Iris pigment epithelial cell (primary cell): ENCODE results near the gene IL11.
"Not testable (repeated sequence)": the region's sequence is repeated elsewhere in the genome, so short reads cannot be mapped to it uniquely, and the experiment has no call there.

Experiments
- DNase-seq: peaks from one replicate; pipeline ENCODE4 v3.0.0-alpha.2; 2011; ENCODE audit warnings: low read depth

Gene IL11

DNA sequence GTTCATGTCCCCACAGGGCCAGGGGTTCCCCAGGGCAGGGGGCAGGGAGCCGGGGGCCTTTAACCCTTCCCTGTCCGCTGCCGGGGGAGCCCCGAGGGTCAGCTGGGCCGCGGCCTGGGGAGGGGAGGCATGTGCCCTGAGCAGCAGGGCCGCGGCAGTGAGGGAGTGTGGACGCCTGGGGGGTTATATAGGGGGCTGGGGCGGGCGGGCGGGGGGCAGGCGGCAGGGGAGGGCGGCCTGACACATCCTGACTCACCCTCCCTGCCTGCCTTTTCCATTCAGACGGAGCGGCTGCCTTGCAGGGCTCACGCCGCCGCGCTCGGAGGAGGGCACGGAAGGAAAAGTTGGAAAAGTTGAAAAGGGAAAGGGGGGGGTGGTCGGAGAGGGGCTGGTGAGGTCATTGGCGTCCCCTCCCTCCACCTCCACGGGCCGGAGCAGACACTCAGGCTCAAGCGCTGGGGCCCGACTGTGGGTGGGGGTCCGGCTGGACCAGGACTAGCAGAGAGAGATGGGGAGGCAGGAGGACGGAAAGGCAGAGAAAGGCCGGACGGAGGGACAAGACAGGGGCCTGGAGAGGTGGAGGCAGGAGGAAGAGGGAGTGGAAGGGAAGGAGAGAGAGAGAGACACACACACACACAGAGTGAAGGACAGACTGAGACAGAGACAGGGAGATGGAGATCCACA is at the start of gene IL11:
IL11 (minus strand) TSS at position 159 of the 684 bp plus-strand sequence; CDS start at position 6, 153 bp downstream.
- no peak for DNase-seq

DNA sequence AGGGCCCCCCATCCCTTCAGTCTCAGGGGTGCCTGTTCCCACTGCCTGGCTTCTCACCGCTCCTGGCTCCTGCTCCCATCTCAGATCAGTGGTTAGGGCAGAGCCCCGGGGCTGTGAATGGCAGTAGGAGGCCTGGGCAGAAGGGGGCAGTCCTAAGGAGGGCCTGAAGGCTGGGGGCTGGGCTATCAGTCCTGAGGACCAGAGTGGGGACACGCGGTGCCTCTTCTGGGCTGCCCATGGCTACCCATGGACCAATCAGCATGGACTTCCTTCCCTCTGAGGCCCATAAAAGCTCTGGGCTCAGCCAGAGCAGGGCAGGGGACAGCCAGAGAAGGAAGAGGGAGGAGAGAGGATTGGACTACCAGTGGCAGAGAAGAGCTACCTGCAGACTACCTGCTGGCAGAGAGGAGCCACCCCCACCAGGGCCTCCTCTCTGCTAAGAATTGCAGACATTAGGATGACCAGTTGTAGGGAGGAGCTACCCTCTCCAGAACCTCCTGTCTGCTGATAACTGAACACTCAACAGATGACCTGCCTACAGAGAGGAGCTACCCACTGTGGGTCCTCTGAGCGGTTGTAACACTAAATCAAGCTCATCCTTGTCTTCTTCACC is 49.5 kb upstream of the IL11 start:
- no peak for DNase-seq

DNA sequence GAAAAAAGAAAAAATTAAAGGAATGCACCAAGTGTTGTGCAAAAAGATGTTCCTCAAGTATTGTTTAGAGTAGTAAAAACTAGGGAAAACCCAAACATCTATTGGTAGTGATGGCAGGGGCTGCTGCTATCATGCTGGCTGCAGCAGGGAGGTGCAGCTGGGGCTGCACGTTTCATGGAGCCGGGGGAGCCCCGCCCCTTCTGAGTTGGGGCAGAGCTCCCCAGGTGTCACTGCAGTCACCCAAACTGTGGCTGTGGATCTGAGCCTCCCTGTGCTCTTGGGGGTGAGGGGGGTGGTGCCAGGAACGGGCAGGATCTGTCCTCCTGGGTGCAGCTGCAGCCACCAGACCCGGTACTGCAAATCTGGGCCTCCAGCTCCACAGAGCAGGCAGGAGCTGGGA is 48.8 kb upstream of the IL11 start:
- DNase-seq = no peak

DNA sequence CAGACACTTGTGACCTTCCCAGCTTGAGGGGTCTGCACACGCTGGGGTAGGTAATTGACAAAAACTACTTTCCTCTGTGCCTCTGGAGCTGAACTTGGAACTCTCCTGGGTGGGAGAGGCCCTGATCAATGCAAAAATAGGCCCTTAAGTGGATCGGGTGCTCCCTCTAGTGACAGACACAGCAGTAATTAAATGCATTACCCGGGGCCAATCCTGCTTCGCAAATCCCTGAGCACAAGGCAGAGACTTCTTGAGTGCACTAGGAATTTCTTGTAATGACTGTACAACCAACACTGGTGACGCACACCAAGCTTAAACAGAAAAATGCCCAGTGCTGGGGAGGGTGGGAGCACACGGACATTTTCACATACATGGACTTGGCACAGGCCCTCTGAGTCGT is 47.9 kb upstream of the IL11 start:
- peak; percentile 85 for DNase-seq

DNA sequence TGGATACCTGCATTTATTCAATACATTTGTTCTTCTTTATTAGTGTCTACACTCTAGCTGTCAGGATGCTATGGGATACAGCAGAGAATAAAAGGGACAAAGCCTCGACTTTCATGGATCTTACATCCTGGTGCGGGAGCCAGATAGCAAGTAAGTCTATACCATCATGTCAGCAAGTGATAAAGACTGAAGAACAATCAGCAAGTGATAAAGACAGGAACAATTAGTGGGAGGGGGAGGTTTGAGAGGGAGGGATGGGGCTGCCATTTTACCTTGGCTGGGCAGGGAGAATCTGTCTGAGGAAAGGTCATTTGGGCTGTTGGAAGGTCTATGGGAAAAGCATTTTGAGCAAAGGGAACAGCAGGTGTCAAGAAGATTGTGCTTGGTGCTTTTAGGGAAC is 39.9 kb upstream of the IL11 start:
- no peak for DNase-seq

DNA sequence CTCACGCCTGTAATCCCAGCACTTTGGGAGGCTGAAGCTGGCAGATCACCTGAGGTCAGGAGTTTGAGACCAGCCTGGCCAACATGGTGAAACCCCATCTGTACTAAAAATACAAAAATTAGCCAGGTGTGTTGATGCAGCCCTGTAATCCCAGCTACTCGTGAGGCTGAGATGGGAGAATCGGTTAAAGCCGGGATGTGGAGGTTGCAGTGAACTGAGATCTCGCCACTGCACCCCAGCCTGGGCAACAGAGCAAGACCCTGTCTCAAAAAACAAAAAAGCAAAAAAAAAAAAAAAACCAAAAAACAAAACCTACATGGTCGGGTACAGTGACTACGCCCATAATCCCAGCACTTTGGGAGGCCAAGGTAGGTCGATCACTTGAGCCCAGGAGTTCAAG is 38.9 kb upstream of the IL11 start:
- DNase-seq = not testable (repeated sequence)

DNA sequence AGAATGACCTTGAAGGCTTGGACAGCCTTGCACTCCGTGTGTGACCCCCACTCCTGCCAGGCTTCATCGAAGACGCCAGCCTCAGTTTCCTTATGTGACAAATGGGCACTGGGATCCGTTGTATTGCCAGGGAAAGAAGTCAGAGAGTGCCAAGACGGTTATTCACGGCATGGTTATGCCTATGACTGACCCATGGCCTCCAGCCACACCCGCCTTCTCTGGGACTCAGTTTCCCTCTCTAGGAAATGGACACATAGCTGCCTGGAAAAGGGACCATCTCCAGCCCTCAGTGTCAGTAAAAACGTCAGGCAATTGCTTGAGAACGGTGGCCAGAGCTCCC is 38.2 kb upstream of the IL11 start:
- no peak for DNase-seq

DNA sequence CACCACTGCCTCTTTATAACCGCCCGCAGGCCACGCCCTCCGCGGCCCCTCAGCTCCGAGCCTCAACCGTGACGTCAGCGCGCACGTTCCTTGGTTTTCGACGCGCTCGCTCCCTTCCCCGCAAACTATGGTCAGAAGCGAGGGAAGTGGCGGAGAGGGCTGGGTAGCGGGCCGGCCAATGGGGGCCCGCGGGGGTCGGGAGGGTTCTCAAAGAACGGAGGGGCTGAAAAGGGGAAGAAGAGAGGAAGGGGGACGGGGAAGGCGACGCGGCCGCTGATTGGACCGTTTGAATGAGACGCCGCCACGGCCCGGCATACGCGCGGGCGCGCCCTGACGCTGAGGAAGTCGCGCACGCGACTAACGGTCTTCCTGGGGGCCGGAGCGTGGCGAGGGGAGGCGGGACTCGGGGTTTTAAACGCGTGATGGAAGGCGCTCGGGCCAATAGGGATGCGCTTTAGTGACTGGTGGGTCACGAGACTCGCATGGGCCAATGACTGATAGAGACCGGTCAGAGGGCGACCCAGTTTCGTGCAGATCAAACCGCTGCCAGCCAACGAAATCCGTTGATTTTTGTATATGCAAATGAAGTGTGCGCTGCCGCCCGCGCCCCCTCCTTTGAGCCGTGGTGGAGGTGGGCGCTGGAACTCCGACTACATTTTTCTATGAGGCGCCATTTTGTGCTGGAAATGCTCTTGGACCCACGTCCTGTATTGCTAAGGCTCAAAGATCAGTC is 37.7 kb upstream of the IL11 start:
- DNase-seq = peak; percentile 100

DNA sequence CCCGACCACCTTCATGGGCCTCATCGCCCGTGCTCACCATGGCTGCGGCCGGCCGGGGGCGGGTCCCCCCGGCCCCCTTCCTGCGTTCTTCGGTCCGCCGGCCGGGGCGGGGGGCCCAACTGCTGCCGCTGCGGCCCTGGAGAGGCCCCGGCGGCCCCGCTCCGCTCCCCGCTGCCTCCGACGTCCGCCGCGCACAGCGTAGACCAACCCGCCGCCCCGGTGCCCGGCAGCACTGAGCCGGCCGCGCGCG is 37.2 kb upstream of the IL11 start, which contains the start of gene UBE2S:
UBE2S (minus strand) TSS at position 239 of the 250 bp plus-strand sequence; CDS start at position 40, 199 bp downstream.
- DNase-seq = not testable (repeated sequence)

DNA sequence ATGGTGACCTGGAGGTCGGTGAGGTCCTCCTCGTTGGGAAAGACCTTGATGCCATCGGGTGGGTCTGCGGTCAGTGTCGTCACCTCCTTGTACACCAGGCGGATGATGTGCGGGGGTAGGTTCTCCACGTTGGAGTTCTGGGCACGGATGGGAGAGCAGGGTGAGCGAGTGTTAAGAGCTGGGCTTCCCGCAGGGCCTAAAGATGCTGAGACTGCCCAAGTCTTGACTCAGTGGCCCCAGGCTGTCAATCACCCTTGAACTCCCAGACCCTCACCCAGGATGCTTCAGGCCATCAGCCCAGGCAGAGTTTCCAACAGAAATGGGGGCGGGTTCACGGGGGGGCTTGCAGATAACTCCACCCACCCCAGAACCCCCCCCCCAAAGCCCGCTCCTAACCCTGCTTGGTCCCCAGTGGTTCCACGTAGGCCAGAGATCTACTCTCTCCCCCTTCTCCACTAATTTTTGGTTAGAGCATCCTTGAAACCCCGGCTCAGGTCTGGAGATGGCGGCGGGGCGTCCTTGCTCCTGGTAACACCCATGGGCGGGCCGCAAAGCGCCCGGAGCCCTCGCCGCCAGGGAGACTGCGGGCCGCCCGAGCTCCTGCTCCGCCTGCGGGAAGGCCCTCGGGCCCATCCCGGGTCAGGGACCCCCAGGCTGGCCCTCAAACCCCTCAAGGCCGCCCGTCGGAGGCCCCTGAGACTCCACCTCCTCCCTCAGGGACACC is 36.7 kb upstream of the IL11 start:
- peak; percentile 47 for DNase-seq

DNA sequence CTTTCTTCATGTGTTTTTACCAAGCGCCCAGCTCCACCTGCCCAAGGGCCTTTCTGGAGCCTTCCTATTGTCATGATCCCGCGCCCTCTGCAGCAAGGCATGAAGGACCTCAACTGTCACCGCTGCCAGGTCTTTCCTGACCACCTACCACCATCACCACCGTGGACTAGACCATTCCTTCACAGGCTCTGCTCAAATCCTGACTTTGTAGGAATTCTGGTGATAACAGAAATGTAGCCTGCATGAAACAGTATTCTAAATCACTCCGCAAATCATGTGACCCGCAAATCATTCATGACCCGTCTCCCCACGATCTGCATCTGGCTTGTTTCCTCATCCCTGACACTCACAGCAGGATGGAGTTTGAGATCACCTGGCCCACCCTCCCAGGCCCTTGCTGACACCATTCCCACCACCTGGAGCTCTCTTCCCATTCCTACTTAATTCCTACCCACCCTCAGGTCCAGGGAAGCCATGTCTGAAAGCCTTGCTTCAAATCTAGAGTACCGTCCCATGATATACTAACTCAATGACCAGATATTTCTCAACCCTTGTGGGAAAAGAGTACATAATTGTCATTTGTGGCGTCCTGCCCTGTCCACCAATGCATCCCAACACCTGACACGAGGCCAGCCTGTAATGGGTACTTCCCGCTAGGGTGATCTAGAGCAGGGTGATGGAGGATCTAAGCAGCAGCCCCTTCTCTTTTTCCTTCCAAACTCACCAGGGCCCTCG is 36.0 kb upstream of the IL11 start:
- DNase-seq = no peak

DNA sequence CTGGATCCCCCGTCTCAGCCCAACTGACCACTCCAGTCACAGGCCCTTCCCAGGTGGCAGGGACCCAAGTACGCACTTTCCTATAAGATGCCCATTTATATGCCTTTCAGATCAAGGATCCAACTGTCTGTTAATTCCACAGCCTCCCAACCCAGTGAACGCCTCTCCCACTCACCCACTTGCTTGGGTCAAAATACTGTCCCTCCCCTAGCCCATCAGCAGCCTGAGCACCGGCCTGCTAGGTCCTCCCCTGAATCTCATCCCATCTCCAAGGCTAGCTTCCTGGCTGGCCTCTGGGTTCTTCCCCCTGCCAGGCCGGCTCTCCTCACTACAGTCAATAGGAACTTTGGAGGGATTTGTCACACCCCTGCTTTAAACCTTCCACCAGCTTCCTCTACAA is 35.4 kb upstream of the IL11 start:
- DNase-seq = no peak

DNA sequence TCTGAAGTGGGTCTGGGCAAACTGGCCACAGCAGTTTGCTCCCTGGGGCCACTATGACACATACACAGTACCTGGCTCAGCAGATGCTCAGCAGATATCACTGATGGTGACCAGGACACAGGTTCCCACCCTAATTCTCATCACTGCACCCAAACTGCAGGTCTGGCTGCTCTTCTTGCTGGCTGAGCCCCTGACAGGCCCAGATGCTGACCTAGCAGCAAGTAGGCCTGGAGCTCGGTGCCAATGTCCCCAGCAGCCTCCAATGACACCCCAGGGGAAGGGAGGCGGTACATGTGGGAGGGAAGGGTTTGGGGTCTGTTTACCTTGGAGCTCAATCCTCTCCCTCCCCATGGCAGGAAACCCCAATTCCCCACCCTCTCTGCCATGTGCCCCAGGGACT is 32.2 kb upstream of the IL11 start:
- DNase-seq = no peak

DNA sequence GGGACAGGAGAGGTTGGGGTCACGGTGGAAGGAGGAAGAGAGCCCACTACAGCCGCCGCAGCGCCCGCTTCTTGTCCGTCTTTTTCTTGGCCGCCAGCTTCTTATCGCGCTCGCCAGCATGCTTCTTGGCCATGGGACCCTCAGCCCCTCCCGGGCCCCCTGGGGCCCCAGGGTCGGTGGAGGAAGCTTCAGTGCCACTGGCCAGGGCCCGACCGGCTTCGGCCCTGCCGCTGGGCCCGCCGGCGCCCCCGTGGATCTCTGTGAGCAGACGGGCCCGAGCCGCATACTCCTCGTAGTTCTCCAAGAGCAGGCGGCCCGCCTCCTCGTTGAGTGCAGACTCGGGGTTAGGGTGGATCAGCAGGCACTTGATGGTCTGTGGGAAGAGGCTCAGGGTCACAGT is 31.1 kb upstream of the IL11 start:
- not testable (repeated sequence) for DNase-seq

DNA sequence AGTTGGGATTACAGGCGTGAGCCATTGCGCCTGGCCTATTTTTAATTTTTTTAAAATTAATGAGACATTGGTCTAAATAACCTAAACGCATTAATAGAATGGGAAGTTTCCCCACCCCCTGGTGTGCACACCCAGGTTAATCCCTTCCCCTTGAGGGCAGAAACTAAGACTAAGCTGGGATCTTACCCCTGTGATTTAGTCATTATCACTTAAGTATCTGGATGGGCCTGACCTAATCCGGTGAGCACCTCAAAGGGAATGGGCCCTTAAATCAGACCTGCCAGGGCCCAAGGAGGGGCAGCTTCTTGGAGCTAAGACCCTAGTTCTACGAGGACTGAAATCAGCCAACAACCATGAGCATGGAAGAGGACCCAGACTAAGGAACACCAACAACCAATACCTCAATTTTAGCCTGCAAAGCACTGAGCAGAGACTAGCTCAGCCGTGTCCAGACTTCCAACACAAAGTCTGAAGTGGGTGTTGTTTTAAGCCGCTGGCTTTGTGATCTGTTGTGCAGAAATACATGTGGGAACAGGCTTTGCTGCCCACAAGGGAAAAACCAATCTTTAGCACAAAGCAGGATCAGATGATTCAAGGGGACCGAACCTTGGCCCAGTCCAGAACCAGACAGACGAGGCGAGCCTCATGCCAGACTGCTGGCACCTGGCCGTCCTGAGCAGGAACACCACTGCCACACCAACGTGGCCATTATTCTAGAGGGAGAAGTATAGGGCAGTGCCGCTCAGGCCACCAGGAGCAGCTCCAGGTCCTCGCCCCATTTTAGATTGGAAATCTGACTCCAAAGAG is 30.2 kb upstream of the IL11 start:
- DNase-seq = no peak

DNA sequence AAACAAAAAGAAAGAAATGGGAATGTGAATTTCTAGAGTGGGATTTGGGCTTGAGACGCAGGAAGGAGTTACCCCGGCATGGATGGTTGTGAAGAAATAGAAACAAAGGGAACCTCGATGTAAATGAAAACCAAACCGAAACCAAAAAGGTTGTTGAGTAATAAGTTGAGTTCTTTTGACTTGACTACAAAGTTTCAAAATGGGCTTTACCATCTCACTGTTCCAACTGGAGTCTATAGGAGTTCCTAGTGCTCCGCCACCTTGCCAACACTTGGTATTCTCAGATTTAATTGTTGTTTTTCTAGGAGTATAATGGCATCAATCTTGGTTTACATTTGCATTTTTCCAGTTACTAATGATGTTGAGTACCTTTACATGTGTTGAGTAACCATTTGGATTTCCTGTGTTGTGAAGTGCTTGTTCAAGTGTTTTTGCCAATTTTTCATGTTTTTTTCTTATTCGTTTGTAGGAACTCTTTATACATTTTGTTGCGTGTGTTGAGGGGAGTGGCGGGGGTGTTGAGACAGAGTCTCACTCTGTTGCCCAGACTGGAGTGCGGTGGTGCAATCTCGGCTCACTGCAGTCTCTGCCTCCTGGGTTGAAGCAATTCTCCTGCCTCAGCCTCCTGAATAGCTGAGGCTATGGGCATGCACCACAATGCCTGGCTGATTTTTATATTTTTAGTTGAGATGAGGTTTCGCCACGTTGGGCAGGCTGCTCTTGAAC is 28.1 kb upstream of the IL11 start:
- DNase-seq = no peak

DNA sequence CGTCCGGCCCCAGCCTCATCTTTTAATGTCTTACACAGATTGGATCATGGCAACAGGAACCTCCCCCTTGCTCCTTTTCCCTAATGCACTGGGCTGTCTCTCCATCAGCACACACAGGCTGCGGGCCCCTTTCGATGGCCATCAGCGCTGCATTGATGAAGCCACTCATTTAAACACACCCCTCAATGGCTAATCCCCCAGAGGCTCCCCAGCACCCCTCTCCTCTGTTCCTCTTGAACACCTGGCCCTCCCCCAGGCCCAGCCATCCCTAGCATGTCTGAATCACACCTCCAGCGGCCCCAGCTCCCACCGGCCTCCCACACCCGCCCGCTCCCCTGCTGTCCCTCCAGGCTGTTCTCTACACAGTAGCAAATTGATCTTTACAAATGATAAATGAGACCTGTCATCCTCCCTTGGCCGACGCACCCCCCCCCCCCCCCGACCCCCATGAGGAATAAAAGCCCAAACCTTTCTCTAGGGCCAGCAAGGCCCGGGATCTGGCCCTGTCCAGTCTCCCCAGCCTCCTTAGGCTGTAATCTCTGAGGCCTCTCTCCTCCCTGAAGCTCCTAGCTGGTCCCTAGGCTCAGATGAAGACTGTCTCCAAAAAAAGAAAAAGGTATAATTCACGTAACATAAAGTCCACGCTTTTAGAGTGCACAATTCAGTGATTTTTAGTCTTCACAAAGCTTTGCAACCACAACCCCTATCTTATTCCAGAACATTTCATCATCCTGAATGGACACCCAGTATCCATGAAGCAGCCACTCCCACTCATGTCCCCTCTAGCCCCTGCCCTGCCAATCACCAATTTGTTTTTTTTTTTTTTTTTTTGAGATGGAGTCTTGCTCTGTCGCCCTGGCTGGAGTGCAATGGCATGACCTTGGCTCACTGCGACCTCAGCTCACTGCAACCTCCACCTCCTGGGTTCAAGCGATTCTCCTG is 22.8 kb upstream of the IL11 start:
- DNase-seq = no peak

DNA sequence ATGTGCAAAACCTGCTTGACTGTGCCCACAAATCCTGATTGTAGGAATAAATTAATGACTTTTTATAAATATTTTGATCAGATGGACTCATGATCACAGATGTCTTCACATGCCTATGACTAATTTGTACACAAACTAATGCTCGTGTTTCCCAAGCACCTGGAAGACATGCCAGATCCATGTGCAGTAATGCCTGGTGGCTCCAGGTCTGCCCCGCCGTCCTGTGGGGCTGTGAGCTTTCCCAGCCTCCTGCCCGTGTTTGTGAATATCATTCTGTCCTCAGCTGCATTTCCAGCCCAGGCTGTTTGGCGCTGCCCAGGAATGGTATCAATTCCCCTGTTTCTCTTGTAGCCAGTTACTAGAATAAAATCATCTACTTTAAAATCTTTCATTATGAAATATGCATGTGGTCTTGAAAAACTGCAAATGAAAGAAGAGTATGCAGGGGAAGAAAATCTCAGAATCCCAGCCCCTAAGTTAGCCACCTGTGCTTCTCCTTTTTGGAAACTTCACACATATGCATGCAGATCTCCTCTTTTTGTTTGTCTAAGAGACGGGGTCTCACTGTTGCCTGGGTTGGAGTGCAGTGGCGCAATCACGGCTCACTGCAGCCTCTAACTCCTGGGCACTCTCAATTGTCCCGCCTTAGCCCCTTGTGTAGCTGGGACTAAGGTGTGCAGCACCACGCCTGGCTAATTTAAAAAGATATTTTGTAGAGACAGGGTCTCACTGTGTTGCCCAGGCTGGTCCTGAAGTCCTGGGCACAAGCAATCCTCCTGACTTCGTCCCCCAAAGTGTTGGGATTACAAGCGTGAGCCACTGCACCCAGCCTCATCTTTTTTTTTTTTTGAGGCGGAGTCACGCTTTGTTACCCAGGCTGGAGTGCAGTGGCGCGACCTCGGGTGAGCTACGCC is 21.7 kb upstream of the IL11 start:
- peak; percentile 66 for DNase-seq
